HG02678 (cell line): ENCODE measurements around the gene TMEM144.
A peak's percentile ranks its signal among the peaks of the same experiment; 100 is the strongest.
"Not testable (repeated sequence)": the region's sequence is repeated elsewhere in the genome, so short reads cannot be mapped to it uniquely, and the experiment has no call there.

Source experiments
- ATAC-seq: cut with Tn5 transposase; IDR thresholded peaks from one replicate; pipeline ENCODE4 v1.9.1; 2021; ENCODE audit warnings: mild to moderate bottlenecking, moderate library complexity; ENCODE audit not compliant: unreplicated experiment

Gene TMEM144

DNA sequence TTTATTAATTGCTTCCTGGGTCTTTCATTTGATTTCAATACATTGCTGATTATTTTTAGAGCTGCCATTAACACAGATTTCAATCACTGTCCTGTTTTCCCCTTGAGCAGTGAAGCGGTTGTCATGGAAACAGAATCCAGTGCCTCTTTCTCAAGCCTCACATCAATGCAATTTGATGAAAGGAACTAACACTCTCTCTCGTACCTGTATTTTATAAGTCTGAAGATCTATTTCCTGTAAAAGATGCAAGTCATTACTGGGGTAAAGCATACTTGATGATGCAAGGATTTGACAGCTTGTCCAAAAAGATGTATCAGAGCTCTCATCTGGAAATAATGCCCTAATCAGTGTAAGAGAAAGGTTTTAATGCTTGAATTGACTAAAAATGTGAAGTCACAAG is 19.6 kb upstream of the TMEM144 start:
- no peak for ATAC-seq

DNA sequence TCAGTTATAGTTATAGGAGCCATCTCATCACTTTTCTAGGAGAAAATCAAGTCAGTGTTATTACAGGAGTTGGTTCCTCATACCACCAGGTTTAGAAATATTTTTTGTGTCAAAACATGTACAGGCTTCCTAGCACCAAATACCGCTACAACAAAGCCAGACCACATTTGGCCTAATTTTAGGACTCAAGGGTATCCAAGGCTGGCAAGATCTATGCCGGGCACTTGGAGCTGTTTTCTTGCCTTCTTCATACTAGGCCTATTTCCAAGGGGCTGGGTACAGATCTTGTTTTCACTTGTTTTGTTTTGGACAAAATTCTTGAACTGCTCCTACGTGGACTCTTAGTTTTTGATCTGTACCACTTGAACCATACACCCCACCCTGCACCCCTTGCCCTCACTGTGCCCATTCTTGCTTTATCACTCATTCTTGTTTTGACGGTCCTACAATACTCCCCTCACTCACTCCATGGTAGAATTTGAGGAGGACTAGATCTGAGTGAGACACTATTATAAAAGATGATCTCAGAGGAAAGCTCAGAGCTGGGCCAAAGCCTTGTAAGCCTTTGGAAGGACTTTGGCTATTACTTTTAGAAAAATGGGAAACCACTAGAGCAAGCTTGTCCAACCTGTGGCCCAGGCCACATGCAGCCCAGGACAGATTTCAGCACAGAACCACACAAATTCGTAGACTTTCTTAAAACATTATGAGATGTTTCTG is 17.7 kb upstream of the TMEM144 start:
- no peak for ATAC-seq

DNA sequence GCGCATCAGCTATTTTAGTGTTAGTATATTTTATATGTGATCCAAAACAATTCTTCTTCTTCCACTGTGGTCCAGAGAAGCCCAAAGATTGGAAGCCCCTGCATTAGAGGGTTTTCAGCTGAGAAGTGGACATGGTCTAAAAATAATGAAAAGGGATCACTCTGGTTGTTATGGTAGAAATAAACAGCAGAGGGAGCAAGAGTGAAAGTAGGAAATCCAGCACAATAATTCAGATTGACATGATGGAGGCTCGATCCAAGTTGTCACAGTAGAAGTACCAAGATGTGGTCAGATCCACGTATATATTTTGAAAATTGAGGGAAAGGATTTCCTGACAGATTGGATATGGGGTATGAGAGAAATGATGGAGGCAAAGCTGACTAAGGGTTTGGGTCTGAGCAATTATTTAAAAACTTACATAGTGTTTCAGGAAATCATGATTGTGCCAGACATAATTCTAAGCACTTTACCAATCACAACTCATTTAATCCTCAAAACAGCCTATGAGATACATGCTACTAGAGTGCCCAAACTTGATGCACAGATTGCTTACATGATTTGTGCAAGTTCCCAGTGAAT is 17.0 kb upstream of the TMEM144 start:
- ATAC-seq, result no peak

DNA sequence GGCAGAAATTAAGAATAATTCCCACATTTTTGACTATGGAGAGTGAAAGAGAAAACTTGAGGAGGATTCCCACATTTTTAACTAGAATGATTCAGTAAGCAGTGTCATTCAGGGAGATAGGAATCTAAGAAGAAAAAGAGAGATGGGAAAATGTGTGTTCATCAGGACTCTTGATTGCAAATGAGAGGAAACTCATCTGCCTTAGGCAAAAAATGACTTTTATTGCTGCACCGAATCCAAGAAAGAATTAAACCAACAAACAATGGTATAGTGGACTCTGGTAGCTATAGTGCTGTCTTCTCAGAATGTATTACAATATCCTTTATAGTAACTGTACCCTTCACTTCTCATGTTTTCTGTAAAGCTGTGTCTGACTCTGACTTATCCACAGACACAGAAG is 15.0 kb upstream of the TMEM144 start:
- ATAC-seq, result no peak

DNA sequence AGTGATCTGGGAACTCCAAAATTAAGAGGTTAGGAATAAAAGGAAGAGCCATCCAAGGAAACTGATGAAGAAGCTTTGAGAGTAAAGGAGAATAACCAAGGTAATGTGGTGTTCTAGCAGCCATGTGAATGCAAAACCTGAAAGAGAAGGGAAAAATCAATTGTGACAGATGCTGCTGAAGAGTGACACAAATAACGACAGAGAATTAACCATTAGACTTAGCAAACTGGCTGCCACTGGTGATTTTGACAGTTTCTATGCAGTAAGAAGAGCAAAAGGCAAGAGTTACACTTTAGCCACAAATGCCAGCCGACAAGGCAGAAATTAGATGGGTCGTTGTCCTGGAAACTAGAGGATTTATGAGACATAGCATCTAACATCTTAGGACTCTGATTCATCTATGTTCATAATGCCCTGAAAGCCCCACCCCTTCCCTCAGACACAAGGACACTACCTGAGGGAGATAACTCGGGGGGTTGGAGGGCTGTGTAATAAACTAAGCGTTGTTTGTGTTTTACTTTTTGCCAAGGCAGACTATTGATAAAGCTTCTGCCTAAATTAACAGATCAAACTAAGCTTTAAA is 13.0 kb upstream of the TMEM144 start:
- ATAC-seq, result no peak

DNA sequence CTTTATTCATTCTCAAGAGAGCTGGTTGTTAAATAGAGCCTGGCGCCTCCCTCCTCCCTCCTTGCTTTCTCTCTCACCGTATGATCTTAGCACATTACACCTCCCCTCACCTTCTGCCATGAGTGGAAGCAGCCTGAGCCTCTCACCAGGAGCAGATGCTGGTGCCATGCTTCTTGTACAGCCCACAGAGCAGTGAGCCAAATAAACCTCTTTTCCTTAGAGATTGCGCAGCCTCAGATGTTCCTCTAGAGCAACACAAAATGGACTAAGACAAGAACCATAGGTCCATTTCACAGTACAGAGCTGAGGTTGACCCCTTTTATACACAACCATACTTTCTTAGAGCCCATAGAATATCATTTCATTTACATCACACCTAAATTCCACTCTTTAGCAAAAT is 10.1 kb upstream of the TMEM144 start:
- ATAC-seq, result no peak

DNA sequence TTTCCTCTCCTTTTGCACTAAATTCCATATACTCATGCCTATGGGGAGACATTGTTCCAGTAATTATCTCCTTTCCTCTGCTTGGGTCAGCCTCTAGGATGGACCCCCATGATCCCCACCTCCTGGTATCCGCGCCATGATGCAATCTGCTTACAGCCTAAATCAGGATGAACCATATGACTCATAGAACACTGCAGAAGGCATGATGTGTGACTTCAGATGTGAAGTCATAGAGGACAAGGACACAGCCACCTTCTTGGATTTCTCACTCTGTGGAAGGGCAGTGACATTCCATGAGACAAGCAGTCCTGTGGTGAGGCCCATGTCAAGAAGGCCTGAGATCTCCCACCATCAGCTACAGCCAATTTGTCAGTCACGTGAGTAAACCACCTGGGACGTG is 9.0 kb upstream of the TMEM144 start:
- ATAC-seq, result no peak

DNA sequence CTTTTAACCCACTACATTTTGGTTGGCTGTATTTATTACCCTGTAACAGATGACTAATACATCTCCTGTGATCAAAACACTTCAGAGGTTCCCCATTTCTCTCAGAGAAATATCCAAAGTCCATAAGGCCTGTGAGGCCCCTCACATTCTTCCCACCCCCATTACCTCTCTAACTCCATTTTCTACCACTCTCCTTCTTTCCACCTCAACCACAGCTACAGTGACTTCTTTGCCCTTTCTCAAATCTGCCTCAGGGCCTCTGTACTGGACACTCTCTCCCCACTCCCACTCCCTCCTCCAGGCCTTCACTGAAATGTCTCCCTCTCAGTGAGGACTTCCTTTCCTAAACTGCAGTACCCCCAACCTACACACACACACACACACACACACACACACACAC is 8.4 kb upstream of the TMEM144 start:
- no peak for ATAC-seq

DNA sequence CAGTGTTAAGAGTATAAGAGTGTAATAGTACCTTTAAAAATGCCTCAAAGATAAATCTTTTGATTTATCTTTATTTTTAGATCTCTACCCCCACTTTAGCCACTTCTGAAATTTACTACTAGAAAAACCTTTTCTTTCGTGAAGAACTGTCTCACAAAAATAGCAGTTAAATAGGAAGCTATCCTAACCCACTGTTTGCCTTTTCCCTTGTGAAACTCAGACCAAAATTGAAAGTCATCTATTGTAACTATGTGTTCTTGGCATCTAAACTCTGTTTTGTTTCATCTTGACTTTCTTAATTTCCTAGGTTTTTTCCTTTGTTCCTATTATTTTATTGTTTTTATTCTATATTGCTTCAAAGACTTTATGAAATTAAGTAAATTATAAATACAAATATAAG is 7.8 kb upstream of the TMEM144 start:
- ATAC-seq, result no peak

DNA sequence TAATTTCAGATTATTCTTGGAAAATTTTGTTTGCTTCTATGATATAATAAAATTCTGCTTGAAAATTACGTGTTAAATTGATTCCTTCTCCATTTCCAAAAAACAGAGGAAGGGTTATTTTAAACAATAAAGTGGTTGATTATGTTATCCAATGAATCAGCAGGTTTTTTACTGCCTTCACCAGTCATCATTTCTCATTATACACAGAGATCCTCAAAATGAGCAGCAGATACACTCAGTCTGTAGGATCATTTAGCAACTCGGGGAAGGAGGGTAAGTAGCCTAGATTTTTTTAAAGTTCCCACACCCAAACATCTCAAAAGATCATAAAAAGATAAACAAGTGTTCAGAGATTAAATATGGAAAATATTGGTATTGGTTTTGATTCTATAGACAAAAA is 6.8 kb upstream of the TMEM144 start:
- ATAC-seq, result no peak

DNA sequence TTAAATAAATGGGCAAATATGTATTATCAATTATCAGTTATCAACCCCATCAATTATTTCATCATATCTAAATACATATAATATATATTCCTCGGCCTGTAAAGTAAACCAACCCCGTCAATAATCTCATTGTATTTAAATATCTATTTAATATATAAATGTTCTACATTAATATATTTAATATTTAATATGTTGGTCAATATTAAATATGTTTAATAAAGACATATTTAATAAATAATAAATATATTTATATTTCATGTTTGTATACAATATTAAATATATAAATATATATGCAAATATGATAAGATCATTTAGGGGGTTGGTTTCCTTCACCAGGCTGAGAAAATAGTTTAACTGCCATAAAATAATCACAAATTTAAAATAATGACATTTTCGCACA is 6.4 kb upstream of the TMEM144 start:
- ATAC-seq, result no peak

DNA sequence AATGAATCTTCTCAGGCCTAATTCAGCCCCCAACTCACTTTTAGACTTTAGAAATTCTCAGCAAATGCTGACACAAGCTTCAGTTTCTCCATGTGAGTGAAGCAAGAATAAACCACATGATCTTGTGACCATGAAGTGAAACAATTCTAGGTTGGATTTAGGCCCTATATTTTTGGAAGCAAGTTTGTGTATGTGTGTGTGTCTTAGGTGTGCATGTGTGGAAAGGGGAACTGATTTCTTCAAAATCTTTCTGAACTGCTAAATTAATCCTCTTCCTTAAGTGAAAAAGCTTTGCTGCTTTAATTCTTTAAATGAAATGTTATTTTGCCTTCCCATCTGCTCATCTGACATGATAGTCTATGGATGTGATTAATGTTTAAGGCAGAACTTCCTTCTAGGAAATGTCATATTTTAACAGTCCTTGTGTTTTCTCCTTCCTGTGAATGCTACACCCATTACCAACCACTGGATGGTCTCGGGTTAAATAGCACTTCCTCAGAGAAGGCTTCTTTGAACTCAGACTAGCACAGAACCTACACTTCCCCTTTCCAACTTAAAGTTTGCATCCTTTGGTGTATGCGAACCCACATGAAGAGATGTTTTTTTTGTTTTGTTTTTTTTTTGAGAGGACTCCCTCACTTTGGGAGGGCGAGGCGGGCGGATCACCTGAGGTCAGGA is 1.2 kb upstream of the TMEM144 start:
- ATAC-seq, result peak; percentile 71

DNA sequence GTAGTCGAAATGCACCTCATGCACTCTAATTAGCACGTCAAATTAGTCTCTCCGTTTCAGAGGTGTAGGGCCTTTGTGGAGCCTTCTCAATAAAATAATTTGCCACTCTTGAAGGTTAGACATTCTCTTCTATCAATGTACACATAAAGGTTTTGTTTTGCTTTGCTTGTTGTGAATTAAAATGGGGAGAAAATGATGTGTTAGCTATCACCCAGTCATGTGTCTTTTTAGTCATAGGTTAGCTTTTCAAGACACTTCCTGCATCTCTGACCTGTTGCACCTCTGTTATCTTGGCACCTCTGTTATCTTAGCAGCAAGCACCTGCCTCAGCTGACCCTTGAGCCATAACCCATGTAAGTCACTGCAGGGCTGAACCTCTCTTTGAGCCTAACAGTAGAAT is 936 bp downstream of the TMEM144 start:
- no peak for ATAC-seq

DNA sequence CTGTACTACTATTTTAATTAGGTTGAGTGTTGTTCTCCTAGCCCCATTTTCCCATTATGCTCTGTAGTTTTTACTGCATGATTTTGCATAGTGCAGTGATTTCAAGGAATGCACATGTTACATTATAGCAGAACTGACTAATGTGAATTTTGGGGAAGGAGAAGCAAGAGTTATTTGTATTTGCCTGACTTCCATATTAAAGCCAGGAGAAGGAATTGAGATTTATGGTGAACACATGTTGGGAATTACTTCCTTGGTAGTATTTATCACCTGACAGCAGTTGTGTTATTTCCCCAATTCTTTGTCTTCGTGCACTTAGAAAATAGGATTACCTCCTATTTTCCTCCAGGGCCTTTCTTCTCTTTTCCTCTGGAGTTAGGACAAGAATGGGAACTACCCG is 3.2 kb downstream of the TMEM144 start:
- ATAC-seq, result no peak

DNA sequence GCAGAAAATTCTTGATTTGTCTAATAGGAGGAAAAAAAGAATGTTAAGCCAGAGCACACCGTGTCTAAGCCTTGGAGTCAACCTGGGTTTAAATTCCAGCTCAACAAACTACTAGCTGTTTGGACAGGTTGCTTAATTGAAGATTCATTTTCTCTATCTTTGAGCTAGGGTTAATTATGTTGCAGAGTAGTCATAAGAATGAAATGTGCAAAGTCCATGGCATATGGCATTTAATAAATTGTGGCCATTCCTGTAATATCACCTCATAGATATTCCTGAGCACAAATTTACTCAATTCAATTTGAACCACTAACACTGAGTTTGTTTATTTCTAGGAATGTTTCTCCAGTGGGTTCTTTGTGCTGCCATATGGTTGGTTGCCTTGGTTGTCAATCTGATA is 4.6 kb downstream of the TMEM144 start:
- ATAC-seq, result no peak

DNA sequence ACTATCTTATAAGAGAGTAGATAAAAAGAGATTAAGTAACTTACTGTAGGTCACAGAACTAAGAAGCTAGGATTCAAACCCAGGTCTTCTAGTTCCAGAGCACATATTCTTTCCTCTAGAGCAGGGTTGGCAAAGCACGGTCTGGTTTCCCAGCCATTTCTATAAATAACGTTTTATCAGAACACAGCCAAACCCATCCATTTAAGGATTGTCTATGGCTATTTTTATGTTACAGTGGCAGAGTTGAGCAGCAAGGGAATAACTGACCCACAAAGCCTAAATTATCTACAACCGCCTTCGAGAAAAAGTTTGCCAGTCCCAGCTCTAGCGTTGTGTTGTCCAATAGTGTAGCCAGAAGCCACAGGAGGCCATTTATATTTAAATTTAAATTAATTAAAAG is 7.5 kb downstream of the TMEM144 start:
- ATAC-seq, result no peak

DNA sequence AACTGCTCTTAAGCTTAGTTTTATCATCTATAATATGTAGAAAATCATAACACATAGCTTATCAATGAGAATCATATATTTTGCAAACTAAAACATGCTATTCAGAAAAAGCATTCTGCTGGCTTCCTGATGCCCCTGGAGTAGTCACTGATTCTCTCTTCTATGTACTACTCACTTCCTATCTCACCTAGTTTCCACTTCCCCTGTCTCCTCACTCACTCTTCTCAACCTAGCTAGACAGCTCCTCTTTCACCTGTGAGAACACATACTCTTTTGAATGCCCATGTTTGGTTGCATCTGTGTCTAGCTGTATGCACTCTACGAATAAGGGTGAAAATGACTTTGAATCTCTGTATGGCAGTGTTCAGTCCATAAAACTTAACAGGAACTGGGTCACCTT is 9.3 kb downstream of the TMEM144 start:
- ATAC-seq, result no peak

DNA sequence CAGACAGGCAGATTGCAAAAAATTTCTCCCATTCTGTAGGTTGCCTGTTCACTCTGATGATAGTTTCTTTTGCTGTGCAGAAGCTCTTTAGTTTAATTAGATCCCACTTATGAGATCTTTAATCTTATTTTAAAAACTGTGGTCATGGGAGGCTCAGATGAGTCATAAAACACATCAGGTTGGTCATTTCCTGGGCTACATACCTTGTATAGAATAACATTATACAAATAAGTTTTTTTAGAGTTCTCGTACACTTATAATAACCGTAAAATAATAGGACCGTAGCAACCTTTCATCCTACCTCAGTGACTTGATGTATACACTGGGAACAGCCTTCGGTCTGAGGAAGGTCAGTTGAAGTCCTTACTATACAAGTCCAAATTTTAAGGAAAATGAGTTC is 14.0 kb downstream of the TMEM144 start:
- ATAC-seq, result not testable (repeated sequence)

DNA sequence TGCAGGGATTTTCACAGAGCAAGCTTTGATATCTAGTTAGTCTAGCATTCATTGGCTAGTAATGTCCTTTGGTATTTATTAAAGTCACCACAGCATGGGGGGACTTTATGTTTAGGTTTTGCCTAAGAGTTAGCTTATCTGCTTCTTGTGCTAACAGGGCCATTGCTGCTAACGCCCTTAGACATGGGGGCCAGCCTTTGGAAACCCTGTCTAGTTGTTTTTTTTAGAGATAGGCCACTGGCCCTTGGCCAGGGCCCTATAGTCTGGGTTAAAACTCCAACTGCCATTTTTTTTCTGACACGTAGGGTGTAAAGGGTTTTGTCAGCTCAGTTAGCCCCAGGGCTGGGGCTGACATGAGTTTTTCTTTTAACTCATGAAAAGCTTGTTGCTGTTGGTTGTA is 14.7 kb downstream of the TMEM144 start:
- ATAC-seq, result not testable (repeated sequence)

DNA sequence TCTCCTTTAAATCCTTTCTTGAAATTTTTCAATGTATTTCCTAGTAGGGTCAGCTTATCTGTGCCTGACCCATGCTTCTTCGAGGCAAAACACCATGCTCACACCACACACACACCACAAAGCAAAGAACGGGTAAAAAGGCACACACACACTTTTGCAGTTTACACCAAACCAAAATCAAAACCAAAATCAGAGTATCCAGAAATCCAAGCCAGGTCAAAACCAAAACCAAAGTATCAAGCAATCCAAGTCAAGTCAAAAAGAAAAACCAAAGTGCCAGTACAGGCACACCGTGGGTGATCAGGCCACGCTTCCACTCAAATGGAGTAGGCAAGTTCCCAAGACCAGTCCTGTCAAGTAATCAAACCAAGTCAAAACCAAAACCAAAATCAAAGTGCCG is 17.6 kb downstream of the TMEM144 start:
- ATAC-seq, result not testable (repeated sequence)

DNA sequence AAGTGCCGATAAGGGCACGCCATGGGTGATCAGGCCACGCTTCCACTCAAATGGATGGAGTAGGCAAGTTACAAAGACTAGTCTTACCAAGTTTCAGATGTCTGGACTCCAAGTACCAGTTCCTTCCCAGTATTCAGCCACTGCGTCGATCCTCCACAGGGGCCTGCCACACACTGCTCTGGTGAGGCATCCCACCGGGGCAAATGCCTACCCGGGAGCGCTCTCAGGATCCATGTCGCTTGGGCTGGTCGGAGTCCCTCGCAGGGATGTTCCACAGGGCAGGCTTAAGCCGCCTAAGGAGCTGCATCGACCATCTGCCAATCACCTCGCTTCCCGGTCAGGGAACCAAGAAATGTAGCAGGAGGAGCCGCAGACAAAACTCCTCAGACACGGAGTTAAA is 18.1 kb downstream of the TMEM144 start:
- not testable (repeated sequence) for ATAC-seq

DNA sequence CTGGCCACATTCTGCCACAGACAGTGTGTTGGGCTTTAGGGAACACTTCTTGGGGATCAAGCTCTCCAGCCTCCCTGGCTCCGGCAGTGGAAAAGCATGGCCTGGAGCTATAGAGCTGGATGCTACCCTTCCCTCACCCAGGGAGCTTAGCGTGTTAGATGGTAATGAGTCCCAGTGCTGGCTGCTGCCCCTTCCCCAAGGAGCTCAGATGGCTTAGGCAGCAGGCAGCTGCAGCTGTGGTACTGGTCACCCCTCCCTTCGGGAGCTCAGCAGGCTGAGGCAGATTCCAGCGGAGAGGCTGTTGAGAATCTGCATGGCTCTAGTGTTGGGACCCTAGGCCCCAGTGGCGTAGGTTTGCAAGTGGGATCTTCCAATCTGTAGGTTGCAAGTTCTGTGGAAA is 19.5 kb downstream of the TMEM144 start:
- ATAC-seq, result no peak
